Stimulated activated CD4-positive, alpha-beta T cell treated with anti-CD3 and anti-CD28 coated beads, Interleukin-12 subunit alpha, Interleukin-12 subunit beta, amount 100 ng/mL, for 24 hours (primary cell): ENCODE data around the gene ATRAID.

ENCODE experiments used
- DNase-seq, 2 experiments: peaks; one replicate each; pipeline ENCODE4 v3.0.0-alpha.2; 2020; ENCODE audit warnings: low read depth in 2 of 2

Gene ATRAID

DNA sequence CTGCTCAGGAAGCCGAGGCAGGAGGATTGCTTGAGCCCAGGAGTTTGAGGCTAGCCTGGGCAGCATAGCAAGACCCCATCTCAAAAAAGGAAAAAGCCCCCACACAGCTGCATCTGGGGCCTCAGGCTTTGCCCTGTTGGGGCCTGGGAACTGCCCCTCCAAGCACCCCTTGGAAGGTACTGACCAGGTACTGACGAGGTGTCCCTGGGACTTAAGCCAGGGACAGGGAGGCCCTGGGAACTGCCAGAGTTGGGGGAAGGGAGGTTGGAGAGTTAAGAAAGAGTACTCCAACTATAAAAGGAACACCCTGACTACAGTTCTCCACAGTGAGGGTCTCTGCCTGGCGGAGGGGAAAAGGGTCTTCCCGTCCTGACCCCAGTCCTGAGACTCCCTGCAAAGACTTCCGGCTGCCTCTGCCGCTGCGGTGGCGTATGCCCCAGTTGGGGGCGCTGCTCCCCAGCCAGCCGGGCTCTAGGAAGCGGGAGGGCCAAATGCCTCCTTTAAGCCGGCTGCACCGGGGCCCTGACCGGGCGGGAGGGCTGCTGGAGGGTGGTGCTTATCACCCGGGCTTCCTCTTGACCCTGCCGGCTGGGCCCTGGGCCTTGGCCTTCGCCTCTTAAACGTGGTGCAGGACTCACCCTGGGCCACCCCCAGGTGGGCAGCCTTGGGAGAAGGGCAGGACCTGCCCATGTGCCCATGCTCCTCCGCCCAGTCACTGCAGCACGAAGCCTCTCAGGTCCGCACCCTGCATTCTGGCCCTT lies 38.2 kb downstream of the ATRAID start:
- DNase-seq, result peak; percentile 25 to 41

- no peak for DNase-seq
These were observed 39.0 kb downstream of the ATRAID start for GRCh38 chr2:27250652-27251379.

GRCh38 chr2:27251766-27252165 lies 39.9 kb downstream of the ATRAID start:
- no peak for DNase-seq

GRCh38 chr2:27255187-27255586 lies 43.3 kb downstream of the ATRAID start:
- no peak for DNase-seq

GRCh38 chr2:27255660-27256059 lies 43.8 kb downstream of the ATRAID start:
- no peak for DNase-seq

GRCh38 chr2:27256855-27257454 lies 45.1 kb downstream of the ATRAID start:
- DNase-seq, result no peak

GRCh38 chr2:27258051-27258450 lies 46.2 kb downstream of the ATRAID start:
- DNase-seq, result no peak

- no peak for DNase-seq
These were observed 49.5 kb downstream of the ATRAID start for GRCh38 chr2:27261241-27261925.

DNA sequence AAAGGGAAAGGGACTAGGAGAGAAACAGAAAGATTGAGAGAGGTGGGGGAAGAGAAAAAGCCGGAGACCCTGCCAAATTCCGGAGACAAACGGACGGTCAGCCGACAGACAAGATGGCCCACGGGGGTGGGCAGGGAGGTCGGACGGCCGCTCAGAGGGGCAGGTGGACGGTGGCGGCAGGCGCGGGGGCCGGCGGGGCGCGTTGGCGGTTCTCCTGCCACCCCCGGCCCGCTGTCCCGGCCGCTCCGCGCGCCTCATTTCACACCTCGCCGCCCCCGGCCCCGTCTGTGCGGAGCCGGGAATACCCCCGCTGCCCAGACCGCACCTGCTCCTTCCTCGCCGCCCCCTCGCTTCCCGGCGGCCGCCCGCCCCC lies 50.1 kb downstream of the ATRAID start:
- DNase-seq, result no peak

GRCh38 chr2:27262379-27263286 lies 50.8 kb downstream of the ATRAID start, which contains the start of gene SLC30A3:
Gene SLC30A3, minus strand, starts transcription at chr2:27263047. Its CDS starts 141 bp downstream, at chr2:27262906.
- peak; percentile 44 to 76 for DNase-seq

DNA sequence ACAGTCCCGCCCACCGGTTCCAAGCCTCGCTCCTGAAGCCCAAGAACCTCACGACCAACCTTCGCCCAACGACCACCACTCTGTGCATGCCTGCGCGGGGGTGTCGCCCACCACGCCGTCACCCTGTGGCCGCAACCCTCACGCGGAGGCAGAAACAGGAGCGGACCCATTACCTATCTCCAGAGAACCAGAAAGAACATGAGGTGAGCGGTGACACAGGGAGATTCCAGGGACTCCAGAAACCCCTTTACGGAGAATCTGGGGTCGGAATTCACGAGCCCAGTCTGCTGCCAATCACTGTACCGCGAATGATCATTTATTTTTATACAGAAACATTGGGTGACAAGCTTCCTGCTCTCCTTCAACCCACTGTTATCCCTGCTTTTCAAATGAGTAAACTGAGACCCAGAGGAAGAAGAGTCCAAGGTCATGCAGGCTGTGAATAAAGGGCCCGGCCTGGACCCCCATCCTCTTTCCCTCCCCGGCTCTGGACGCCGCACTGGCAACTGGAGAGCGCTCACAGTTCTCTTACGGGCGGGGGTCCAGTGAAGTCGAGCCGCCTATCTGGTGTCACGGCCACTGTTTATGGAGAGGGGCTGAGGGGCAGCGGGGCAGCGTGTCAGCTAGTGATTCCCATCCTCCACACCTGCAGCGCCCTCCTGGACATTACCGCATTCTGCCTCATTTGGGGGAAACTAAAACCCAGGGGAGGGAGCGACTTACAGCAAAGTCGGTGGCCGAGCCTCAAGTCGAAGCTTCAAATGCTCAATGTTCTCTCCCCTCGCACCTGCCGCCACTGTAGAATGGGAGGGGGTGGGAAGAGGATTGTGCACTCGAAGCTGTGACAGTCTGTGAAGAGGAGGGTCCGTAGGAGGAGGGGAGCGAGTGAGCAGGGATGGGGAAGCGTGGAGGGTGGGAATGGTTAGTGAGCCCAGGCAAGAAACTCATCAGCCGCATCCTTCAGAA lies 51.7 kb downstream of the ATRAID start:
- DNase-seq, result no peak

DNA sequence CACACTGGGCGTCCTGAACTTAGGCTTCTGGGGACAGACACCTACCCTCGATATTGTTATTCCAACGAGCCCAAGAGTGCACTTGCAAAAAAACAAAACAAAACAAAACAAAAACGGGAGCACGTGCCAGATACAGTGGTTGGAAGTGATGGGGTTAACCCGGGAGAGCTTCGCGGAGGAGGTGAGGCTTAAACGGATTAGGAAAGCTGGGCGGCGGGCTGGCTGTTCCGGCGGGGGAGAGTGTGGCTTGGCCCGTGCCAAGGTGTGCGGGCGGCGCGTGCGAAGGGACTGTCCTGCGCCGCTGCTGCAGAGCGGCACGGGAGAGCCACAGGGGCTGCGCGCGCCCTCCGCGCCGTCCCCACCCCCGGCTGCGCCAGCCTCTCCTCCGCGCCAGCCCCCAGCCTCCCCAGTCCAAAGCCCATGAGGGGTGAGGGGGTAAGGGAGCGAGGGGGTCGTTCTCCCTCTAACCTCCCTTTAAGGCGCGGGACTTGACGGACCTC lies 52.5 kb downstream of the ATRAID start:
- no peak for DNase-seq

GRCh38 chr2:27264753-27265535 lies 53.1 kb downstream of the ATRAID start:
- peak; percentile 29 to 60 for DNase-seq

GRCh38 chr2:27265536-27265870 lies 53.7 kb downstream of the ATRAID start:
- no peak for DNase-seq
